Measurements from ENCODE around the gene SERPINA6.

GRCh38 chr14:94331462-94331861, 8.3 kb upstream of the SERPINA6 start:
- TF ChIP-seq CTCF (IDR thresholded peaks at IDR 0.05) (no peak), POLR2A (IDR thresholded peaks at IDR 0.05) (no peak)

Data from thyroid gland (tissue), 4 donors.